ENCODE measurements around the gene SACM1L.

DNA sequence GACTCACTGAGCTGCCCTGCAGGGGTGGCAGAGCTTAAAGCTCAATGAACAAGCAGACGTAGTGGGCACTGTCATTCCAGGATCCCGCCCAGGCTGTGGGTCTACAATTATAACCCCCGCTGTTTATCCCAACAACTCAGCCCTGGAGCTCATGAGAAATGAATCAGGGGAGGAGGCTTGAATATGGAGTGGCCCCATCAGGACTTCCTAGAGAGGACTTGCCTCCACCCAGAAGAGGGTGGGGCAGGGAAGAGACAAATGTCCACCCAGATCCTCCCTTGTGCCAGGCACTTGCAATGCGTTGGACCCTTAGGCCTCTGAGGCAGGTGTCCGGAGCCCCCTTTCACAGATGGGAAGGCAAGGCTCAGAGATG is 74.1 kb downstream of the SACM1L start:
- TF ChIP-seq ZBTB17 (tag by site-specific recombination; IDR thresholded peaks at IDR 0.05), result no peak
- TF ChIP-seq ZNF140 (tag by site-specific recombination; IDR thresholded peaks at IDR 0.05), result no peak
- TF ChIP-seq ZNF155 (tag by site-specific recombination; IDR thresholded peaks at IDR 0.05), result no peak

Data from HEK293 (cell line).